Stomach (tissue), 4 donors: Measurements from ENCODE around the gene SUMO3.

Source experiments
- CTCF ChIP-seq, 7 experiments: fragments of 450-650 bp in 4 of 7; fragments of 200-600 bp in 3 of 7; sonication (generic) in 3 of 7; IDR thresholded peaks; one replicate each; pipeline ENCODE4 v1.5.1; 2016 to 2019; ENCODE audit warnings: antibody characterized with exemption in 7 of 7, control low read depth in 2 of 7, mild to moderate bottlenecking in 1 of 7
- EP300 ChIP-seq: sonication (generic); formaldehyde crosslinking; IDR thresholded peaks from one replicate; pipeline ENCODE4 v1.6.1; 2017; ENCODE audit warnings: antibody characterized with exemption
- POLR2A ChIP-seq, 4 donors: fragments of 450-650 bp; IDR thresholded peaks; one replicate each; pipeline ENCODE4 v1.6.1; 2016; ENCODE audit warnings: antibody characterized with exemption in 4 of 4, control low read depth in 2 of 4, mild to moderate bottlenecking in 1 of 4, moderate library complexity in 1 of 4
- POLR2AphosphoS5 ChIP-seq, 3 donors: sonication (generic); formaldehyde crosslinking; IDR thresholded peaks; one replicate each; pipeline ENCODE4 v1.6.1; 2016; ENCODE audit warnings: antibody characterized with exemption in 3 of 3

- TF ChIP-seq EP300 = no peak
- TF ChIP-seq CTCF (IDR thresholded peaks at IDR 0.05) = no peak
- no peak for TF ChIP-seq POLR2AphosphoS5 (IDR thresholded peaks at IDR 0.05)
- no peak for TF ChIP-seq POLR2A (IDR thresholded peaks at IDR 0.05)
Observed at GRCh38 chr21:44846224-44846484, 28.3 kb upstream of the SUMO3 start.
